HepG2 (cell line): Measurements from ENCODE around the gene MB. TPM values are rescaled to one million over a fixed set of nuclear protein-coding genes. Genes with fewer than 3 reads are reported as not detected.

Experiments used
- ARID5B ChIP-seq: IDR thresholded peaks from 2 replicates; pipeline ENCODE4 v1.4.0; 2020; ENCODE audit warnings: mild to moderate bottlenecking, missing genetic modification reagents
- DPF2 ChIP-seq: sonication (generic); formaldehyde crosslinking; IDR thresholded peaks from 2 replicates; pipeline ENCODE4 v1.4.0; 2020; ENCODE audit warnings: mild to moderate bottlenecking, low read depth, missing genetic modification reagents, borderline replicate concordance
- ELK4 ChIP-seq: sonication (generic); formaldehyde crosslinking; IDR thresholded peaks from 2 replicates; pipeline ENCODE4 v1.9.0; 2021; ENCODE audit warnings: missing genetic modification reagents, borderline replicate concordance
- GLMP ChIP-seq: sonication (generic); formaldehyde crosslinking; IDR thresholded peaks from 2 replicates; pipeline ENCODE4 v1.9.0; 2021; ENCODE audit warnings: missing genetic modification reagents, mild to moderate bottlenecking, borderline replicate concordance
- MBNL3 ChIP-seq: fragments of 250-450 bp; sonication (Bioruptor Pico); conservative IDR thresholded peaks from 2 replicates; pipeline ENCODE4 v1.8.0; 2022; ENCODE audit warnings: mild to moderate bottlenecking, inconsistent platforms
- NR2F1 ChIP-seq, 2 experiments: fragments of 450-650 bp in 1 of 2; formaldehyde crosslinking in 1 of 2; IDR thresholded peaks; 2 replicates each; pipeline versions ENCODE4 v1.5.0 to v1.6.1; 2016 to 2020; ENCODE audit warnings: mild to moderate bottlenecking in 1 of 2, missing compliant biosample characterization in 1 of 2, missing genetic modification reagents in 1 of 2, moderate library complexity in 1 of 2
- SALL1 ChIP-seq: sonication (generic); formaldehyde crosslinking; IDR thresholded peaks from 2 replicates; pipeline ENCODE4 v1.8.0; 2022; ENCODE audit warnings: mild to moderate bottlenecking, missing genetic modification reagents
- SALL2 ChIP-seq: sonication (generic); formaldehyde crosslinking; IDR thresholded peaks from 2 replicates; pipeline ENCODE4 v1.8.1; 2023; ENCODE audit warnings: mild to moderate bottlenecking, missing genetic modification reagents, inconsistent platforms
- TFDP1 ChIP-seq: IDR thresholded peaks from 2 replicates; pipeline ENCODE4 v1.6.1; 2016; ENCODE audit warnings: missing compliant biosample characterization, missing genetic modification reagents, borderline replicate concordance
- ZNF503 ChIP-seq: sonication (generic); formaldehyde crosslinking; IDR thresholded peaks from 2 replicates; pipeline ENCODE4 v1.4.0; 2020; ENCODE audit warnings: missing genetic modification reagents
- ZNF703 ChIP-seq: sonication (generic); formaldehyde crosslinking; IDR thresholded peaks from 2 replicates; pipeline ENCODE4 v1.5.1; 2020; ENCODE audit warnings: missing genetic modification reagents, mild to moderate bottlenecking, moderate library complexity, borderline replicate concordance
- ZNF781 ChIP-seq: sonication (generic); formaldehyde crosslinking; IDR thresholded peaks from 2 replicates; pipeline ENCODE4 v1.5.1; 2020; ENCODE audit warnings: borderline replicate concordance, mild to moderate bottlenecking, missing genetic modification reagents; ENCODE audit errors: not compliant biosample characterization
- polyA plus RNA-seq, 8 experiments: library from polyadenylated mRNA; depleted of rRNA in 3 of 8; stranded (reverse) in 7 of 8; unstranded in 1 of 8; fragments of >200 nt; fragmentation: Illumina TruSeq in 4 of 8; extraction: Trizol in 4 of 8; gene quantifications; 2 replicates each; pipeline versions ENCODE4 v1.2.1 to v1.2.3, GENCODE V29; 2011 to 2016; ENCODE audit warnings: low read depth in 4 of 8, missing spikeins in 1 of 8, mixed read lengths in 1 of 8; ENCODE audit not compliant: insufficient read depth in 1 of 8
- total RNA-seq, 5 experiments: library from RNA; depleted of rRNA; stranded (reverse); fragments of >200 nt; fragmentation: Illumina TruSeq; extraction: Trizol; gene quantifications; 2 replicates each; pipeline ENCODE4 v1.2.3, GENCODE V29; 2016; ENCODE audit warnings: low read depth in 1 of 5
- TF ChIP-seq, protein P1 (sequence below): sonication (generic); formaldehyde crosslinking; IDR thresholded peaks from 2 replicates; pipeline ENCODE4 v1.4.0; 2020; ENCODE audit warnings: missing genetic modification reagents

MB gene
- total and polyA plus RNA-seq, 2 of the 13 experiments (the other 11 are each of a cell fraction or from before 2014, with no cell fraction given): 0.07 TPM; not detected in 1

- TF ChIP-seq ZNF503 (CRISPR knock-in tag) (no peak), GLMP (CRISPR knock-in tag) (no peak), ZNF703 (CRISPR knock-in tag) (no peak), SALL1 (CRISPR knock-in tag) (peak; percentile 54; the same call in 1 of the 2 replicates), ARID5B (0 out of 2 replicates have a peak, but pooled peaks have one; percentile 32), NR2F1 (CRISPR knock-in tag; IDR thresholded peaks at IDR 0.05) (0 out of 4 replicates have a peak, but pooled peaks of 1 of the 2 experiments have one; percentile 21), SALL2 (CRISPR knock-in tag) (no peak), DPF2 (no peak), ZNF781 (CRISPR knock-in tag) (no peak), MBNL3 (no peak), TFDP1 (CRISPR knock-in tag) (peak; percentile 26; the same call in 1 of the 2 replicates), ELK4 (no peak)
- TF ChIP-seq, protein P1, sequence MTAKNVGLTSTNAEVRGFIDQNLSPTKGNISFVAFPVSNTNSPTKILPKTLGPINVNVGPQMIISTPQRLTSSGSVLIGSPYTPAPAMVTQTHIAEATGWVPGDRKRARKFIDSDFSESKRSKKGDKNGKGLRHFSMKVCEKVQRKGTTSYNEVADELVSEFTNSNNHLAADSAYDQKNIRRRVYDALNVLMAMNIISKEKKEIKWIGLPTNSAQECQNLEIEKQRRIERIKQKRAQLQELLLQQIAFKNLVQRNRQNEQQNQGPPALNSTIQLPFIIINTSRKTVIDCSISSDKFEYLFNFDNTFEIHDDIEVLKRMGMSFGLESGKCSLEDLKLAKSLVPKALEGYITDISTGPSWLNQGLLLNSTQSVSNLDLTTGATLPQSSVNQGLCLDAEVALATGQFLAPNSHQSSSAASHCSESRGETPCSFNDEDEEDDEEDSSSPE: 0 out of 2 replicates have a peak, but pooled peaks have one; percentile 25
Observed at GRCh38 chr22:35612903-35613302, 4.2 kb downstream of the MB start (continued).
